Gastrocnemius medialis (tissue), 4 donors: ENCODE data around the gene LRRK1. TPM values are rescaled to one million over a fixed set of nuclear protein-coding genes. Genes with fewer than 3 reads are reported as not detected.

Experiments used
- ATAC-seq, 2 donors: fragments of 150-250 bp; one replicate each; pipeline ENCODE4 v1.9.1; 2016
- DNase-seq, 2 donors: peaks; one replicate each; pipeline ENCODE4 v3.0.0-alpha.2; 2019
- H3K27ac ChIP-seq, 4 donors: fragments of 200-600 bp; sonication (generic); 1 replicate in 1 of 4; 2 replicates in 3 of 4; pipeline ENCODE4 v1.5.1; 2016 to 2018; ENCODE audit warnings: mild to moderate bottlenecking in 2 of 4, moderate library complexity in 1 of 4
- H3K27me3 ChIP-seq, 3 donors: fragments of 200-600 bp; sonication (generic) in 2 of 3; 1 replicate in 1 of 3; 2 replicates in 2 of 3; pipeline versions ENCODE4 v1.5.1 to v1.6.0; 2016 to 2019; ENCODE audit warnings: mild to moderate bottlenecking in 1 of 3, moderate library complexity in 1 of 3
- H3K36me3 ChIP-seq, 2 donors: fragments of 200-600 bp; sonication (generic) in 1 of 2; one replicate each; pipeline ENCODE4 v1.5.1; 2017 to 2018
- H3K4me1 ChIP-seq, 2 donors: fragments of 200-600 bp; sonication (generic) in 1 of 2; one replicate each; pipeline ENCODE4 v1.5.1; 2016 to 2017; ENCODE audit warnings: mild to moderate bottlenecking in 2 of 2
- H3K4me3 ChIP-seq, 4 donors: fragments of 200-600 bp; sonication (generic) in 3 of 4; 1 replicate in 1 of 4; 2 replicates in 3 of 4; pipeline ENCODE4 v1.5.1; 2016 to 2019; ENCODE audit warnings: mild to moderate bottlenecking in 2 of 4
- H3K9me3 ChIP-seq, 3 donors: fragments of 200-600 bp; sonication (generic) in 2 of 3; 1 replicate in 1 of 3; 2 replicates in 2 of 3; pipeline ENCODE4 v1.5.1; 2016 to 2019
- CTCF ChIP-seq, 5 experiments: fragments of 450-650 bp in 3 of 5; fragments of 200-600 bp in 2 of 5; sonication (generic) in 2 of 5; IDR thresholded peaks in 4 of 5; conservative IDR thresholded peaks in 1 of 5; 1 replicate in 4 of 5; 2 replicates in 1 of 5; pipeline ENCODE4 v1.5.1; 2016 to 2019; ENCODE audit warnings: antibody characterized with exemption in 5 of 5, mild to moderate bottlenecking in 3 of 5, moderate library complexity in 3 of 5
- POLR2A ChIP-seq, 2 donors: fragments of 450-650 bp; IDR thresholded peaks; one replicate each; pipeline ENCODE4 v1.6.1; 2017; ENCODE audit warnings: antibody characterized with exemption in 2 of 2, mild to moderate bottlenecking in 2 of 2, moderate library complexity in 2 of 2
- in situ Hi-C, 4 donors: fragments of 200-750 bp; cut with MboI; loops; one replicate each; pipeline versions ENCODE4 v1.15.0 to v1.8.0; 2017; ENCODE audit warnings: low sequenced_read_pairs in 4 of 4
- intact Hi-C: fragments of 100-400 bp; cut with DNase I; formaldehyde crosslinking; loops from one replicate; pipeline ENCODE4 v1.15.1; 2023; ENCODE audit warnings: low total_unique reads
- total RNA-seq, 4 donors: library from RNA; depleted of rRNA; stranded (reverse); fragments of >200 nt; gene quantifications; one replicate each; pipeline versions ENCODE4 v1.1.0 to v1.2.3, GENCODE V29; 2016

The LRRK1 gene
- total RNA-seq, 4 donors from 2014 or later = 0.87 to 5.6 (median 1.7) TPM

DNA sequence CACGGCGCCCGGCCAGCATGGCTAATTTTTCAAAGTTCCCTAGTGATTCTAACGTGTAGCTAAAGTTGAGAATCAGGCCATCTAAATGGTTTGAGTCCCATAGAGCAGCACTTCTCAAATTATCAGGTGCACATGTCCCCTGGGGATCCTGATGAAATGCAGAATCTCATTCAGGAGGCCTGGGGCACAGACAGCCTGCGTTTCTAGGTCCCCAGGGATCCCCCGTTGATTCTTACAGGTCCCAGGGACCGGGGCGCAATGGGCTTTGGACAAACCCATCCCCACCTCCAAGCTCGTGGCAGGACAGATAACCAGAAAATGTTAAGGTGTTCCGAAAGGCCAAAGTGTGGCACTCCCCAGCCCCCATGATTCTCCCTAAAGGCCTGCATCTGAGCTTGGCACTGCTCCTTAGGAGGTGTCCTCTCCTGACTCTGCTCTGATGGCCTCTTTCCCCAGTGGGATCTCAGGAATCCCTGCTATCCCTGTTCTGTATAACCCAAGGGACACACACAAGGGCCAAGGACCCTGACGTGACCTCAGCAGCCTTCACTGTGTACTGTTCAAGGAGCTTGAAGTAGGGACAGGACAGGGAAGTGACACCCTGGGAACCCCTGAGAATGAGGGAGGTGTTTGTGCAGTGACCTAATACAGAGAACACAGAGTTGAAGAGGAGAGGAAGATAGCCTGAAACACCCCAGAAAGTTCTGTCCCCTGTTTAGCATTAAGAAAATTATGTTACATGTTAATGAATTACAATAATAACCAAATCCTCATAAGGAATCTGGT, 8.0 kb downstream of the LRRK1 start:
- Histone ChIP-seq H3K4me1 (no peaks in the 10 kb centered on the region), H3K27me3 (no peaks in the 10 kb centered on the region), H3K27ac (no peak overlapping the region), H3K9me3 (no peaks in the 10 kb centered on the region), H3K36me3 (no peaks in the 10 kb centered on the region), H3K4me3 (no peak overlapping the region)
- TF ChIP-seq CTCF (IDR thresholded peaks at IDR 0.05 in 4 of 5, conservative IDR thresholded peaks at IDR 0.05 in 1 of 5) (no peak), POLR2A (IDR thresholded peaks at IDR 0.05) (no peak)
- in situ Hi-C loops (loop anchor here in 1 of 4 donors (10.0 kb wide), 1 partner anchor 78 kb away; no protein-coding TSS in a partner anchor), intact Hi-C loops (no loop called here)
- ATAC-seq = no peak
- no peak for DNase-seq

DNA sequence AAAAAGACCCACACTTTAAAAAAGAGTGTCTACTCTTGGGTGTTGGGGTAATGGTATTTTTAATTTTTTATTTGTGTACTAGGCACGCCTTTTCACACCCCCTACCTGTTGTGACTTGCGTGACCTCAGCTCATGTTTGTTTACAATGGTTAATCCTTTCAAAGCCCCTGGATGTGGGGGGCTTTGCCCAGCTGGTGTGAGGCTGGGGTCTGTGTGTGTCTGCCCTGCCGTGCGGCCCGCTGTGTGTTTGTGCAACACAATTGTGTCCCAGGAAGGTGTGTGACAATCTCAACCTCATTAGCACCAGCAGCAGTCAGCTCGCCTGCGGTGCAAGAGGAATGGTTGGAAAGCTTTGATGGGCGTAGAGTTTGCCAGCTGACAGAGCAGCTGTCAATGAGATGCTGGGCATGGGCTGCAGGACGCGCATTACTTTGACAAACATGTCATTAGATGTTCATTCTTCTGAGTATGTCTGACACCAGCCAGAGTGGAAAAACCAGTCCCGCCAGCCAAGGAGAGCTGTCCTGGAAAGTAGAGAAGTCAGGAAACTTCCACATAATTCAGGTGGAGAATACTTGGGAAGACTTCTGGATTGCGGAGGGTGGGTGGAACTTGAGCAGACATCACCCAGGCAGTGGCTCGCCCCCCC, 9.6 kb downstream of the LRRK1 start:
- no peaks in the 10 kb centered on the region for H3K4me1 ChIP-seq
- in situ Hi-C loops = loop anchor here in 1 of 4 donors (10.0 kb wide), 1 partner anchor 76 kb away; no protein-coding TSS in a partner anchor
- no peaks in the 10 kb centered on the region for H3K36me3 ChIP-seq
- H3K4me3 ChIP-seq = no peak overlapping the region
- DNase-seq (no peak), ATAC-seq (no peak)
- no peak overlapping the region for H3K27ac ChIP-seq
- intact Hi-C loops = no loop called here
- TF ChIP-seq CTCF (IDR thresholded peaks at IDR 0.05 in 4 of 5, conservative IDR thresholded peaks at IDR 0.05 in 1 of 5) = no peak
- TF ChIP-seq POLR2A (IDR thresholded peaks at IDR 0.05) = no peak
- no peaks in the 10 kb centered on the region for H3K27me3 ChIP-seq
- H3K9me3 ChIP-seq = no peaks in the 10 kb centered on the region

- DNase-seq (no peak), ATAC-seq (no peak)
- H3K27ac ChIP-seq = no peak overlapping the region
- H3K36me3 ChIP-seq = no peaks in the 10 kb centered on the region
- H3K4me3 ChIP-seq = no peak overlapping the region
- no peaks in the 10 kb centered on the region for H3K27me3 ChIP-seq
- TF ChIP-seq POLR2A (IDR thresholded peaks at IDR 0.05) (no peak), CTCF (IDR thresholded peaks at IDR 0.05 in 4 of 5, conservative IDR thresholded peaks at IDR 0.05 in 1 of 5) (no peak)
- in situ Hi-C loops = loop anchor here in 1 of 4 donors (10.0 kb wide), 1 partner anchor 75 kb away; no protein-coding TSS in a partner anchor
- no peaks in the 10 kb centered on the region for H3K4me1 ChIP-seq
- intact Hi-C loops = no loop called here
- H3K9me3 ChIP-seq = no peaks in the 10 kb centered on the region
Measured at GRCh38 chr15:100929641-100930042, 10.5 kb downstream of the LRRK1 start.

DNA sequence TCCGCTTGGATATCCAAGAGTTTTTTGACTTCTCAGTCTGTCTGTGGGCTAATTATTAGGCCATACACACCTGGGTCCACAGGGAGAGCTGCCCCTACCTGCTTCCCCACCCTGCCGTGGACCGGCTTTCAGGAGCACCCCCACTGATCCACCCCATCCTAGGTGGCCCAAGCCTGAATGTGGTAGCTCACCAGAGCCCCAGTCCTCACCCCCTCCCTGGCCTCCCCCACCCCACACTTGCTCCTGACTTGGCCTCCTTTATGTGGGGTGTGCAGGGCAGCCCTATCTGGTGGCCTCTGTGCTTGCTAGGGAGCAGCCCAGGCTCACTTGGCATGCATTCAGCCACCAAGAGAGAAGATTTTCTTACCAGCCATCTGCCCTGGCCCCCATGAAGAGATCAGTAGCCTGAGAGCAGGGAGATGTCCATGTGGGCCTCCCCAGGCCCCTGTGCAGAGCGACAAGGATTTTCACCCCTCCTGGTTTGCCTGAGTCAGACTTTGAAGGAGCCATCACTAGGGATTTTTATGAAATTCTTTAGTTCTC, 11.2 kb downstream of the LRRK1 start:
- ATAC-seq (no peak), DNase-seq (no peak)
- no peak overlapping the region for H3K27ac ChIP-seq
- intact Hi-C loops (no loop called here), in situ Hi-C loops (no loop called here)
- H3K4me1 ChIP-seq = no peaks in the 10 kb centered on the region
- H3K9me3 ChIP-seq = no peaks in the 10 kb centered on the region
- no peaks in the 10 kb centered on the region for H3K27me3 ChIP-seq
- TF ChIP-seq POLR2A (IDR thresholded peaks at IDR 0.05) = no peak
- TF ChIP-seq CTCF (IDR thresholded peaks at IDR 0.05 in 4 of 5, conservative IDR thresholded peaks at IDR 0.05 in 1 of 5) = no peak
- H3K4me3 ChIP-seq = no peak overlapping the region
- H3K36me3 ChIP-seq = no peaks in the 10 kb centered on the region
